ENCODE data around the gene FMC1. TPM values are rescaled to one million over a fixed set of nuclear protein-coding genes. Genes with fewer than 3 reads are reported as not detected.
"Not testable (repeated sequence)": the region's sequence is repeated elsewhere in the genome, so short reads cannot be mapped to it uniquely, and the experiment has no call there.

FMC1 gene
- total and polyA plus RNA-seq, 2 experiments from 2014 or later: 12.9 to 46.7 TPM

DNA sequence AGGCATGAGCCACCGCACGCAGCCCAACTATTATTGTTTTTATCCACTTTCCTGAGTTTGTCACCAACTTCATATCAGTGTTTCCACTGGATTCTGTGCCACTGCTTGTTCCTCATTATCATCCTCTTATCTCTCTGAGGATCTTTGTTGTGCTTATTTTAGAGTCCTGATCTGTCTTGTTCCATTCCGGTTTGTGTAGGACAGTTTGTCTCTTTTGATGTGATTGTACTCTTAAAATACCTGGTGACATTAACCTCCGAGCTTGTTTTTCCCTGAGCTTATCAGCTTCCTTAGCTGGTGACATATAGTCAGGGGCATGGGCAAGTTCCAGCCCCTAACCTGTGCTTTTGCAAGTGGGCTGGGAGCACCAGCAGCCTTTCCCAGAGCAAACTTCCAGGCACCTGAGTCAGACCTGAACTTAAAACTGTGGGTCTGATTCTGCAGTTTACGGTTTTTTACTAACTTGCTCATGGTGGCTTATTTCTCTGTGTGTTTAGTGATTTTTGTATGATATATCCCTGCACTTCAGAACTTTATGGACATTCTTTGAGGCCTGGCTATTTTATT lies 23.1 kb upstream of the FMC1 start:
- H3K9me3 ChIP-seq (ENCODE audit: low read depth): no peaks in the 10 kb centered on the region
- no peak overlapping the region for H2AFZ ChIP-seq
- TF ChIP-seq EZH2 (IDR thresholded peaks at IDR 0.05; ENCODE audit: borderline replicate concordance): no peak
- TF ChIP-seq, protein P1, sequence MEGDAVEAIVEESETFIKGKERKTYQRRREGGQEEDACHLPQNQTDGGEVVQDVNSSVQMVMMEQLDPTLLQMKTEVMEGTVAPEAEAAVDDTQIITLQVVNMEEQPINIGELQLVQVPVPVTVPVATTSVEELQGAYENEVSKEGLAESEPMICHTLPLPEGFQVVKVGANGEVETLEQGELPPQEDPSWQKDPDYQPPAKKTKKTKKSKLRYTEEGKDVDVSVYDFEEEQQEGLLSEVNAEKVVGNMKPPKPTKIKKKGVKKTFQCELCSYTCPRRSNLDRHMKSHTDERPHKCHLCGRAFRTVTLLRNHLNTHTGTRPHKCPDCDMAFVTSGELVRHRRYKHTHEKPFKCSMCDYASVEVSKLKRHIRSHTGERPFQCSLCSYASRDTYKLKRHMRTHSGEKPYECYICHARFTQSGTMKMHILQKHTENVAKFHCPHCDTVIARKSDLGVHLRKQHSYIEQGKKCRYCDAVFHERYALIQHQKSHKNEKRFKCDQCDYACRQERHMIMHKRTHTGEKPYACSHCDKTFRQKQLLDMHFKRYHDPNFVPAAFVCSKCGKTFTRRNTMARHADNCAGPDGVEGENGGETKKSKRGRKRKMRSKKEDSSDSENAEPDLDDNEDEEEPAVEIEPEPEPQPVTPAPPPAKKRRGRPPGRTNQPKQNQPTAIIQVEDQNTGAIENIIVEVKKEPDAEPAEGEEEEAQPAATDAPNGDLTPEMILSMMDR (IDR thresholded peaks at IDR 0.05; ENCODE audit: poor library complexity): no peak
- no peak for TF ChIP-seq EZH2phosphoT487 (IDR thresholded peaks at IDR 0.05; ENCODE audit: low read depth, severe bottlenecking, unreplicated experiment)
- H3K27ac ChIP-seq: peak overlapping the region; percentile 75
- H4K20me1 ChIP-seq (ENCODE audit: insufficient read depth, poor library complexity, severe bottlenecking): no peaks in the 10 kb centered on the region
- H3K4me3 ChIP-seq: no peak overlapping the region
- H3K4me1 ChIP-seq (ENCODE audit: insufficient read depth): no peaks in the 10 kb centered on the region
- no peaks in the 10 kb centered on the region for H3K36me3 ChIP-seq (replicated peaks; ENCODE audit: insufficient read depth, low read depth)
- no peak overlapping the region for H3K4me2 ChIP-seq
- no peaks in the 10 kb centered on the region for H3K9me2 ChIP-seq (replicated peaks; ENCODE audit: insufficient read depth)
- 62% methylated on average over 5 of the region's 5 CpGs for WGBS (ENCODE audit: low lambda C conversion rate, missing lambda C conversion rate)
- no peak for DNase-seq (ENCODE audit: low spot score)
- no peaks in the 10 kb centered on the region for H3K27me3 ChIP-seq
- no peaks in the 10 kb centered on the region for H3K79me2 ChIP-seq

DNA sequence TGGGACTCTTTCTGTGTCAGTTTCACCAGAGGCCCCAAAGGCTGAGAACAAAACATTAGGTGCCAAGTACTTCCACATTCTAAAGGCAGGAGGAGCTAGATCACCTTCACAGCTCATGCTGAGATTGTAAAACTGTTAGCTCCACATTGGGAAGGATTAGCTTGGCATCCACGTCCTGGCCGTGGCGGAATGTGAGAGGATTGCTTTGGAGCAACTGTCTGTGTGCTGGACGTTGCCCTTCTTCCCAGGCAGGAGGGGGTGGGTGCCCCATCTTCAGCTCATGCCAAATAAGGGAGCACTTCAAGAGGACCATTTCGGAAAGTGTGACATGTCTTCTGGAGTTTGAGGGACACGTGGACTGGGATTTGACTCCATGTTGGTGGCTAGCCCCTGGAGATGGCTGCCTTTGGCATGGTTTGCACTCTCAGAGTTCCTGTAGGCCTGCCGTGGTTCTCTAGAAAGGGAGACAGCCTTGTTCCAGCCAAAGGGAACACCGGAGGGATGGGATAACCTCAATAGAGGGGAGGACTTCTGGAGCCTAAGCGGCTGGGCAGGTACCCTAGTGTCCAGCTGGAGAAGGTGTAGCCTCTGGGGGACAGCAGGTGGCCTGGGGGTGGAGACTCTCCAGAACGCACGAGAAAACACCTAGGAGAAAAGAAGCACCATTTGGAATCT lies 19.9 kb upstream of the FMC1 start:
- H3K4me2 ChIP-seq: no peak overlapping the region
- H4K20me1 ChIP-seq (ENCODE audit: insufficient read depth, poor library complexity, severe bottlenecking): no peaks in the 10 kb centered on the region
- H3K36me3 ChIP-seq (replicated peaks; ENCODE audit: insufficient read depth, low read depth): no peaks in the 10 kb centered on the region
- H2AFZ ChIP-seq: no peak overlapping the region
- H3K27ac ChIP-seq: no peak overlapping the region
- DNase-seq (ENCODE audit: low spot score): peak; percentile 43
- H3K4me1 ChIP-seq (ENCODE audit: insufficient read depth): no peaks in the 10 kb centered on the region
- TF ChIP-seq EZH2 (IDR thresholded peaks at IDR 0.05; ENCODE audit: borderline replicate concordance): no peak
- TF ChIP-seq EZH2phosphoT487 (IDR thresholded peaks at IDR 0.05; ENCODE audit: low read depth, severe bottlenecking, unreplicated experiment): no peak
- TF ChIP-seq, protein P1 (IDR thresholded peaks at IDR 0.05; ENCODE audit: poor library complexity): peak; percentile 38
- 69% methylated on average over 11 of the region's 11 CpGs for WGBS (ENCODE audit: low lambda C conversion rate, missing lambda C conversion rate)
- no peaks in the 10 kb centered on the region for H3K9me2 ChIP-seq (replicated peaks; ENCODE audit: insufficient read depth)
- no peaks in the 10 kb centered on the region for H3K9me3 ChIP-seq (ENCODE audit: low read depth)
- H3K27me3 ChIP-seq: no peaks in the 10 kb centered on the region
- H3K79me2 ChIP-seq: no peaks in the 10 kb centered on the region
- no peak overlapping the region for H3K4me3 ChIP-seq

DNA sequence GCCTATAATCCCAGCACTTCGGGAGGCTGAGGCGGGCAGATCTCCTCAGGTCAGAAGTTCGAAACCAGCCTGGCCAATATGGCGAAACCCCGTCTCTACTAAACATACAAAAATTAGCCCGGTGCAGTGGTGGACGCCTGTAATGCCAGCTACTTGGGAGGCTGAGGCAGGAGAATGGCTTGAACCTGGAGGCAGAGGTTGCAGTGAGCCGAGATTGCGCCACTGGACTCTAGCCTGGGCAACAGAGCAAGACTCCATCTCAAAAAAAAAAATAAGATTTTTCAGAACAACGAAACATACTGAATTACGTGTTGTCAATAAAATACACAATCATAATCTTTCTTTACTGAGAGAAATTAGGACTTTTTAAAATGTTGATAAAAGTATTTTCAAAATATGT lies 16.4 kb upstream of the FMC1 start:
- H2AFZ ChIP-seq; DNase-seq (ENCODE audit: low spot score); H3K27ac ChIP-seq; H3K9me3 ChIP-seq (ENCODE audit: low read depth); H4K20me1 ChIP-seq (ENCODE audit: insufficient read depth, poor library complexity, severe bottlenecking); H3K4me1 ChIP-seq (ENCODE audit: insufficient read depth); H3K9me2 ChIP-seq (replicated peaks; ENCODE audit: insufficient read depth); H3K4me3 ChIP-seq; H3K27me3 ChIP-seq; H3K4me2 ChIP-seq; H3K36me3 ChIP-seq (replicated peaks; ENCODE audit: insufficient read depth, low read depth); H3K79me2 ChIP-seq: not testable (repeated sequence)
- WGBS (ENCODE audit: low lambda C conversion rate, missing lambda C conversion rate): 97% methylated on average over 11 of the region's 11 CpGs

DNA sequence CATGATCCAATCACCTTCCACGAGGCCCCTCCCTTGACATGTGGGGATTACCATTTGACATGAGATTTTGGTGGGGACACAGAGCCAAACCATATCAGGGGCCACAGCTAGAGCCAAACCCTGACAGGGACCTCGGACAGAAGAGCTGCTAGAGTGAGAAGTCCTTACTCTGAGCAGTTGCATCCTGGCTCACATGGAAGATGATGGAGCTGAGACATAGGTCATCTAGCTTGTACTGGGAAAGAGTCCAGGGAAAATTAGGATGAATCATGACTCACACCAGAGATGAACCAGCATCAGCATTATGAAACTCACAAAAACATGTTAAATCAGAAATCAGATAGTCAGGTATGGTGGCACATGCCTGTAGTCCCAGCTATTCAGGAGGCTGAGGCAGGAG lies 12.8 kb upstream of the FMC1 start:
- WGBS (ENCODE audit: low lambda C conversion rate, missing lambda C conversion rate): 84% methylated on average over 2 of the region's 2 CpGs
- Histone ChIP-seq H4K20me1 (ENCODE audit: insufficient read depth, poor library complexity, severe bottlenecking) (no peaks in the 10 kb centered on the region), H3K4me1 (ENCODE audit: insufficient read depth) (no peaks in the 10 kb centered on the region), H3K27me3 (no peaks in the 10 kb centered on the region), H3K79me2 (no peaks in the 10 kb centered on the region), H3K27ac (no peak overlapping the region), H3K9me2 (replicated peaks; ENCODE audit: insufficient read depth) (no peaks in the 10 kb centered on the region), H3K4me3 (no peak overlapping the region), H3K9me3 (ENCODE audit: low read depth) (no peaks in the 10 kb centered on the region), H2AFZ (no peak overlapping the region), H3K36me3 (replicated peaks; ENCODE audit: insufficient read depth, low read depth) (no peaks in the 10 kb centered on the region), H3K4me2 (no peak overlapping the region)
- TF ChIP-seq EZH2phosphoT487 (IDR thresholded peaks at IDR 0.05; ENCODE audit: low read depth, severe bottlenecking, unreplicated experiment) (no peak), EZH2 (IDR thresholded peaks at IDR 0.05; ENCODE audit: borderline replicate concordance) (no peak)
- TF ChIP-seq, protein P1 (IDR thresholded peaks at IDR 0.05; ENCODE audit: poor library complexity): no peak
- no peak for DNase-seq (ENCODE audit: low spot score)
